T47D (cell line): Measurements from ENCODE around the gene IKZF2.

ENCODE experiments used
- DNase-seq, 2 experiments: peaks; one replicate each; pipeline versions ENCODE4 v3.0.0 to v3.0.0-alpha.2; 2011 to 2012; ENCODE audit warnings: low read depth in 1 of 2, low spot score in 1 of 2
- JUND ChIP-seq: IDR thresholded peaks from 2 replicates; pipeline ENCODE4 v1.6.1; 2012; ENCODE audit warnings: low read depth
- in situ Hi-C: cut with HindIII; loops from 2 replicates; pipeline ENCODE4 v1.10.0; 2016; ENCODE audit warnings: low sequenced_read_pairs, low pct_unique_long_range_greater_than_20kb

The IKZF2 gene

GRCh38 chr2:212961255-212961654 is 190.2 kb downstream of the IKZF2 start:
- in situ Hi-C loops: no loop called here
- DNase-seq: no peak
- no peak for TF ChIP-seq JUND

- TF ChIP-seq JUND: no peak
- in situ Hi-C loops: no loop called here
- no peak for DNase-seq
These were observed 191.1 kb downstream of the IKZF2 start for GRCh38 chr2:212960336-212960735.

- TF ChIP-seq JUND: no peak
- no peak for DNase-seq
- in situ Hi-C loops: no loop called here
These were observed 191.8 kb downstream of the IKZF2 start for GRCh38 chr2:212959471-212960117.

- in situ Hi-C loops: no loop called here
- DNase-seq: no peak
- TF ChIP-seq JUND: no peak
These were observed 192.6 kb downstream of the IKZF2 start for GRCh38 chr2:212958757-212959295.

GRCh38 chr2:212958133-212958532 is 193.3 kb downstream of the IKZF2 start:
- DNase-seq: no peak
- in situ Hi-C loops: no loop called here
- TF ChIP-seq JUND: no peak

- no peak for DNase-seq
- TF ChIP-seq JUND: no peak
- in situ Hi-C loops: no loop called here
These were observed 193.8 kb downstream of the IKZF2 start for GRCh38 chr2:212957624-212958023.

GRCh38 chr2:212956665-212957607 is 194.5 kb downstream of the IKZF2 start:
- DNase-seq: peak in 1 of 2 experiments; percentile 89
- no peak for TF ChIP-seq JUND
- in situ Hi-C loops: no loop called here

GRCh38 chr2:212953170-212953920 is 198.1 kb downstream of the IKZF2 start:
- in situ Hi-C loops: no loop called here
- TF ChIP-seq JUND: no peak
- DNase-seq: peak in 1 of 2 experiments; percentile 57

GRCh38 chr2:212949786-212950185 is 201.6 kb downstream of the IKZF2 start:
- no peak for DNase-seq
- TF ChIP-seq JUND: no peak
- in situ Hi-C loops: no loop called here
